ENCODE data around the gene UGT2B17.
"Not testable (repeated sequence)": the region's sequence is repeated elsewhere in the genome, so short reads cannot be mapped to it uniquely, and the experiment has no call there.

The UGT2B17 gene

GRCh38 chr4:68576272-68577125 lies at the start of gene UGT2B17:
Gene UGT2B17, minus strand, starts transcription at chr4:68576322. Its CDS starts 7,838 bp downstream, at chr4:68568484.
- DNase-seq = no peak

GRCh38 chr4:68622731-68623130 lies 46.6 kb upstream of the UGT2B17 start:
- DNase-seq = not testable (repeated sequence)

- DNase-seq = no peak
Measured at GRCh38 chr4:68617003-68617698, 41.0 kb upstream of the UGT2B17 start.

- no peak for DNase-seq
Measured at GRCh38 chr4:68615699-68616422, 39.7 kb upstream of the UGT2B17 start.

- no peak for DNase-seq
Measured at GRCh38 chr4:68613752-68614151, 37.6 kb upstream of the UGT2B17 start.

GRCh38 chr4:68606240-68606639 lies 30.1 kb upstream of the UGT2B17 start:
- DNase-seq = no peak

GRCh38 chr4:68599150-68599549 lies 23.0 kb upstream of the UGT2B17 start:
- no peak for DNase-seq

- no peak for DNase-seq
Measured at GRCh38 chr4:68597482-68597881, 21.4 kb upstream of the UGT2B17 start.

- DNase-seq = no peak
Measured at GRCh38 chr4:68594678-68595077, 18.6 kb upstream of the UGT2B17 start.

GRCh38 chr4:68593112-68593511 lies 17.0 kb upstream of the UGT2B17 start:
- no peak for DNase-seq

- DNase-seq = no peak
Measured at GRCh38 chr4:68592673-68593072, 16.6 kb upstream of the UGT2B17 start.

GRCh38 chr4:68591204-68591603 lies 15.1 kb upstream of the UGT2B17 start:
- DNase-seq = no peak

GRCh38 chr4:68589790-68590189 lies 13.7 kb upstream of the UGT2B17 start:
- DNase-seq = no peak

GRCh38 chr4:68582339-68582717 lies 6.2 kb upstream of the UGT2B17 start:
- no peak for DNase-seq

GRCh38 chr4:68581383-68582338 lies 5.5 kb upstream of the UGT2B17 start:
- no peak for DNase-seq

- DNase-seq = no peak
Measured at GRCh38 chr4:68577590-68577989, 1.5 kb upstream of the UGT2B17 start.

GRCh38 chr4:68575636-68576035 lies 486 bp downstream of the UGT2B17 start:
- not testable (repeated sequence) for DNase-seq

GRCh38 chr4:68575081-68575480 lies 1.0 kb downstream of the UGT2B17 start:
- no peak for DNase-seq

GRCh38 chr4:68572653-68573170 lies 3.4 kb downstream of the UGT2B17 start:
- DNase-seq = no peak

- no peak for DNase-seq
Measured at GRCh38 chr4:68570122-68570507, 6.0 kb downstream of the UGT2B17 start.

- DNase-seq = no peak
Measured at GRCh38 chr4:68569466-68570121, 6.5 kb downstream of the UGT2B17 start.

- not testable (repeated sequence) for DNase-seq
Measured at GRCh38 chr4:68569036-68569435, 7.1 kb downstream of the UGT2B17 start.

Data from retina (tissue), 1 donor.